ES-I3 (cell line): ENCODE measurements around the gene RSRC1.

Experiments
- H3K36me3 ChIP-seq: 2 replicates; pipeline ENCODE4 v1.6.1; 2013; ENCODE audit warnings: mild to moderate bottlenecking, low read length, control low read depth, moderate library complexity; ENCODE audit not compliant: insufficient read depth
- H3K4me1 ChIP-seq: 2 replicates; pipeline ENCODE4 v1.6.1; 2013; ENCODE audit warnings: mild to moderate bottlenecking, control low read depth, low read length; ENCODE audit not compliant: insufficient read depth
- H3K9ac ChIP-seq: 2 replicates; pipeline ENCODE4 v1.6.1; 2013; ENCODE audit warnings: low read depth, mild to moderate bottlenecking, low read length, moderate library complexity
- H3K9me3 ChIP-seq: 2 replicates; pipeline ENCODE4 v1.6.1; 2013; ENCODE audit warnings: mild to moderate bottlenecking, low read length, moderate library complexity; ENCODE audit not compliant: control insufficient read depth, insufficient read depth

Gene RSRC1

GRCh38 chr3:158261371-158261991, 151.6 kb downstream of the RSRC1 start:
- no peaks in the 10 kb centered on the region for H3K36me3 ChIP-seq
- no peaks in the 10 kb centered on the region for H3K4me1 ChIP-seq
- H3K9me3 ChIP-seq = peaks cover 5% of the 10 kb centered on the region; the same call in 1 of the 2 replicates
- H3K9ac ChIP-seq = no peak overlapping the region

GRCh38 chr3:158264894-158265293, 155.0 kb downstream of the RSRC1 start:
- H3K4me1 ChIP-seq = no peaks in the 10 kb centered on the region
- peaks cover 11% of the 10 kb centered on the region for H3K9me3 ChIP-seq
- H3K36me3 ChIP-seq = no peaks in the 10 kb centered on the region
- no peak overlapping the region for H3K9ac ChIP-seq

GRCh38 chr3:158267015-158267414, 157.1 kb downstream of the RSRC1 start:
- no peaks in the 10 kb centered on the region for H3K4me1 ChIP-seq
- no peak overlapping the region for H3K9ac ChIP-seq

DNA sequence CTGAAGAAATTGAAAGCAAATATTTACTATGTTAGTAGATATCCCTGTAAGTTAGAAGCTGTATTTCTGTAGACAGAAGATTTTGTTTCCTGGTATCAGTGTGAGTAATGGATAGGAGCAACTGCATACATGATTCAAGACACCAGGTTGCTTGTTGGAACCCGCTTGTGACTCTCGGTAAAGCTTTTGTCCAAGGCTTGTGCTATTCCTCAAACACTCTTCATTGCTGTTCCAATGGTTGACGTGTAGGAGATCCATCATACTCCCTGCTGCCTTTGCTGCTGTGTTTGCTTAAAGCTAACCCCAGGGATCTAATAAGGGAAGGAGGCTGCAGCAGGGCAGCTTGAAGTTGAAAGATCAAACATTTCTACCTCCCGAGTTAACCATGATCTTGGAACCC, 160.1 kb downstream of the RSRC1 start:
- H3K4me1 ChIP-seq = no peaks in the 10 kb centered on the region
- H3K36me3 ChIP-seq = no peaks in the 10 kb centered on the region
- H3K9me3 ChIP-seq = peaks cover 11% of the 10 kb centered on the region
- no peak overlapping the region for H3K9ac ChIP-seq

More at GRCh38 chr3:158267015-158267414, 157.1 kb downstream of the RSRC1 start:
- no peaks in the 10 kb centered on the region for H3K36me3 ChIP-seq
- H3K9me3 ChIP-seq = peaks cover 11% of the 10 kb centered on the region

GRCh38 chr3:158272081-158272480, 162.2 kb downstream of the RSRC1 start:
- Histone ChIP-seq H3K9me3 (no peaks in the 10 kb centered on the region), H3K9ac (no peak overlapping the region), H3K36me3 (no peaks in the 10 kb centered on the region), H3K4me1 (no peaks in the 10 kb centered on the region)

- no peaks in the 10 kb centered on the region for H3K4me1 ChIP-seq
- H3K9ac ChIP-seq = no peak overlapping the region
- no peaks in the 10 kb centered on the region for H3K9me3 ChIP-seq
- no peaks in the 10 kb centered on the region for H3K36me3 ChIP-seq
These were observed 163.8 kb downstream of the RSRC1 start for GRCh38 chr3:158273656-158274055.

DNA sequence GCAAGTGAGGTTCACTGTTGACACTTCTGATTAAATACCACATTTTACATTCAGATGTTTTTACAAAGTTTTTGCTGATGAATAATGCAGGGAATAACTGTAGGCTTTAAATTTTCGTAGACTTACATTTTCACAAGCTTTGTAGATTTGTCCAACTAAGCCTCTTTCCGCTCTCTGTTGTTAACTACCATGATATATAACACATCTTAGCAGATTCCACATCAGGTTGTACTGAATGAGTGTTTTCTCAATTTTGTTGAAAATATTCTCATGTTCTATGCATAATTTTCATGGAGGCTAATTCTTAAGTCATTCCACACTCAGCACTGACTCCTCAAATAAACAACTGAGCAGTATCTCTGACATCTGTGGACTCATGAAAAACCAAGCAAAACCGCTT, 168.3 kb downstream of the RSRC1 start:
- no peaks in the 10 kb centered on the region for H3K4me1 ChIP-seq
- H3K36me3 ChIP-seq = no peaks in the 10 kb centered on the region
- H3K9ac ChIP-seq = no peak overlapping the region
- H3K9me3 ChIP-seq = no peaks in the 10 kb centered on the region

GRCh38 chr3:158279609-158280008, 169.7 kb downstream of the RSRC1 start:
- Histone ChIP-seq H3K9ac (no peak overlapping the region), H3K36me3 (no peaks in the 10 kb centered on the region), H3K4me1 (no peaks in the 10 kb centered on the region), H3K9me3 (no peaks in the 10 kb centered on the region)

DNA sequence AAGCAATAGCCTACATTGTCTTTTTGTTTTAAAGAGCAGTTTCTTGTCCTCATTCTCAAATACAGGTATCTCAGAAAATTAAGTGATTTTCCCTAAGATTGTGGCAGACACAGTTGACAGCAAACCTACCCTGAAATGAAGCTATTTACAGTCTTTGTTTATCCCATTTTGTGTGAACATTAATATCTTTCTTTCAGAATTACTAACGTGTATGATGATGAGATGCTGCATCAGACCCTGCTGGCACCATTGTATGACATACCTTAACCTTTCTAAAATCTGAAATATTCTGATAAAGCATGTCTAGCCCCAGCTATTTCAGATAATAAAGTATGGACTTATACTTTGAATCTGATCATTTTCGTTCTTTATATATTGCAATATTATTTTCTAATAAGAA, 185.9 kb downstream of the RSRC1 start:
- no peaks in the 10 kb centered on the region for H3K9me3 ChIP-seq
- no peaks in the 10 kb centered on the region for H3K36me3 ChIP-seq
- no peaks in the 10 kb centered on the region for H3K4me1 ChIP-seq
- no peak overlapping the region for H3K9ac ChIP-seq

DNA sequence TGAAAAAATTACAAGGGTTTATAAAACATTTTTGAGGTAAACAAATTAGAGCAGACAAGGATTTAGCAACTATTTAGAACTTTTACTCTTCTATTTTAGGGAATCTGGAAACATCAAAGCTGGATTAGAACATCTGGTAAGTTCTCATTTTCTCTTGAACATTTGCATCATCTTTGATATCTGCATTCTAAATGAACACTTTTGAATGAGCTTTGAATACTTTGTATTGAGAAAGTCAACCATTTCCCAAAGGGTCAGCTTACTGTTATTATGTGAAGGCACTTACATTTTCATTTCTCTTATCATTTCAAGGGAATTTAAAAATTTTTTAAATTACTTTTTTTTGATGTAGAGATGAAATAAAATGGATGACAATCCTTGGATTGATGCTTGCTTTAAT, 188.1 kb downstream of the RSRC1 start:
- H3K4me1 ChIP-seq = no peaks in the 10 kb centered on the region
- H3K36me3 ChIP-seq = no peaks in the 10 kb centered on the region
- H3K9me3 ChIP-seq = no peaks in the 10 kb centered on the region
- H3K9ac ChIP-seq = no peak overlapping the region

- no peaks in the 10 kb centered on the region for H3K36me3 ChIP-seq
- H3K4me1 ChIP-seq = no peaks in the 10 kb centered on the region
- H3K9me3 ChIP-seq = no peaks in the 10 kb centered on the region
- H3K9ac ChIP-seq = no peak overlapping the region
These were observed 198.5 kb downstream of the RSRC1 start for GRCh38 chr3:158308236-158308928.

DNA sequence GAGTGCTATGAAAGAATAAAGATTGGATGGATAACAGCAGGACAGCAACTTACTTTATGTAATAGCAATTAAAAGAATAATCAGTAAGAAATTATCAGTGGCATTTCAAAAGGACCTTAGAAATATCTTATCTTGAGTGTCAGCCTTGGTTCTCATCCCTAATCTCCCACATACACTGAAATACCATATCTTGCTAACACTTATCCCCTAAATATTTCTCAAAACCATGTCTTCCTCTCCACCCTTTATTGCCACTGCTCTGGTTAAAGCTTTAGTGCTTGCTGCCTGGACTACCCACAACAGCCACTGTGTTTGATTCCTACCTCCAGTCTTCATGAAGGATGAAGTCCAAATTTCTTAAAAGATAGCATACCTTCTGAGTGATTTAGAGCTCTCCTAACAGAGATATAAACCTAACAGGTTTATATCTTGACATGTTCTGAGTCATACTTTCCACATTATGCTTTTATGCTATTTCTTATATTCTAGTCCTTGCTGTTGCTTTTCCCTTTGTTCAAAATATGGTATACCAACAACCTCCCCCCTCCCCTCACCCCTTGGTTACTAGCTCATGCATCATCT, 202.8 kb downstream of the RSRC1 start:
- Histone ChIP-seq H3K9me3 (no peaks in the 10 kb centered on the region), H3K36me3 (no peaks in the 10 kb centered on the region), H3K9ac (no peak overlapping the region), H3K4me1 (no peaks in the 10 kb centered on the region)

DNA sequence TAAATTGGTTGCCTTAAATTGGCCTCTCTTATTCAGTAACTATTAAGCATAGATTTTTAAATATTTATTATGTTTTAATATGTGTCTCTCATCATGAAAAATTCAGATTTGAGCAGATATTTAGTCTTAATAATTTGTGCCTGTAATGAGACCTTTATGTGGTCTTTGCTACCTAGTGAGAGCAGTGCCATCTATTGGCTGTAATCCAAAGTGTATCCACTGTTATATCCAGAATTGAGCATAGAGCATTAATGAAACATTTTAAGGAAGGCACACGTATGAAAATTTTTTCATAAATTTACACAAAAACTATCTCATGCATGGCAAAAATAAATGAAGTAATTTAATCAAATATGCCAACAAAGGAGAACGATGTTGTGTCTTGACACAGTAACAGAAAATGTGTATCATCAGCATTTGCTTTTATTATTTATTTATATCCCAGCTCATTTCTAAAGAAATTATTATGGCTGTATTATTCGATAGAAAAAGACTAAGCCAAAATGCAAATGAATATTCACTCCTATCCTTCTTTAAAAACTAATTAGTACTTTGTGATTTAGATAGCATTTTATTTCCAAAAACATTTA, 203.5 kb downstream of the RSRC1 start:
- Histone ChIP-seq H3K4me1 (no peaks in the 10 kb centered on the region), H3K36me3 (no peaks in the 10 kb centered on the region), H3K9me3 (no peaks in the 10 kb centered on the region), H3K9ac (no peak overlapping the region)

DNA sequence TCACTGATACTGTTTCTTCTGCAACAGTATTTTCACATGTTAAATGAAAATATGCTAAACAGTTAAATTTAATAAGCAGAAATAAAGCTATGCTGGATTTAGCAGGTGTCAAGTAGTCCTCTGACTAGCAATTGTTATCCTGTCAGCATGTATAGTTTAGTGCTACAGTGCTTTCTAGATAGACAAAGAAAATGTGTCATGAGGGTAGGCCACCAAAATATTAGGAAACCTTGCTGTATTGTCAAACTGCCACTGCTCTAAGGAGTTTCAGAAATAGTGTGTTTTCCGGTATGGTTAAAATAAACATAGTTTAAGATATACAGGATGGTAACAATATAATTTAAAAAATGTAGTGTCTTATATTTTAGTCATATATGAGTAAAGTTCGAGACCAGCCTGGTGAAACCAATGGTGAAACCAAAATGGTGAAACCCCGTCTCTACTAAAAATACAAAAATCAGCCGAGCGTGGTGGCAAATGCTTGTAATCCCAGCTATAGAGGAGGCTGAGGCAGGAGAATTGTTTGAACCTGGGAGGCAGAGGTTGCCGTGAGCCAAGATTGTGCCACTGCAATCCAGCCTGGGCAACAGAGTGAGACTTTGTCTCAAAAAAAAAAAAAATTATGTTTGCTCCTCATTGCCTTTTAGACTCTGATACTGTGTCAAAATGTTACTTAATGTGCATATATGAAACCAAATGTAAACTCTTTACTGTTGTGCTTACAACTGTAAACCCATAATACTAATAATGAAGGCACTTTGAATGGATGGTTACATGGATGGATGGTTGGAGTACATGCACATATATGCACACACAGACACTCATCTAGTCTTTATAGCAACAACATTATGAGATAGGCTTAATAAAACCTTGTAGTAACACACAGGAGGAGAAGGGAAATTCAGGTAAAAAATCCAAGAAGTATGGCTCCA, 204.8 kb downstream of the RSRC1 start:
- Histone ChIP-seq H3K9me3 (no peaks in the 10 kb centered on the region), H3K4me1 (no peaks in the 10 kb centered on the region), H3K36me3 (no peaks in the 10 kb centered on the region), H3K9ac (no peak overlapping the region)
